HT-29 (cell line): ENCODE measurements around the gene TCAF1. TPM values are rescaled to one million over a fixed set of nuclear protein-coding genes. Genes with fewer than 3 reads are reported as not detected.
A peak's percentile ranks its signal among the peaks of the same experiment; 100 is the strongest.
"Not testable (repeated sequence)": the region's sequence is repeated elsewhere in the genome, so short reads cannot be mapped to it uniquely, and the experiment has no call there.

Source experiments
- DNase-seq: peaks from one replicate; pipeline ENCODE4 v3.0.0-alpha.2; 2015; ENCODE audit warnings: low spot score
- total RNA-seq: library from RNA; depleted of rRNA; stranded (reverse); fragments of >200 nt; shearing (Covaris generic); gene quantifications from 2 replicates; pipeline ENCODE4 v1.2.3, GENCODE V29; 2014

TCAF1 gene
- total RNA-seq, 1 experiment from 2014 or later = 22.4 TPM

- DNase-seq = no peak
Measured at GRCh38 chr7:143902332-143902899, 440 bp upstream of the TCAF1 start.

GRCh38 chr7:143901332-143901667 is 676 bp downstream of the TCAF1 start:
- no peak for DNase-seq

- DNase-seq = no peak
Measured at GRCh38 chr7:143900230-143900766, 1.7 kb downstream of the TCAF1 start.

GRCh38 chr7:143898810-143899209 is 3.2 kb downstream of the TCAF1 start:
- DNase-seq = no peak

GRCh38 chr7:143896667-143897066 is 5.3 kb downstream of the TCAF1 start:
- no peak for DNase-seq

GRCh38 chr7:143892527-143893300 is 9.3 kb downstream of the TCAF1 start:
- DNase-seq = peak; percentile 88

- no peak for DNase-seq
Measured at GRCh38 chr7:143891457-143891856, 10.5 kb downstream of the TCAF1 start.

- DNase-seq = no peak
Measured at GRCh38 chr7:143890558-143890957, 11.4 kb downstream of the TCAF1 start.

GRCh38 chr7:143889068-143889467 is 12.9 kb downstream of the TCAF1 start:
- no peak for DNase-seq

- no peak for DNase-seq
Measured at GRCh38 chr7:143886826-143887477, 15.0 kb downstream of the TCAF1 start.

- DNase-seq = no peak
Measured at GRCh38 chr7:143885951-143886350, 16.0 kb downstream of the TCAF1 start.

GRCh38 chr7:143884969-143885559 is 16.9 kb downstream of the TCAF1 start:
- no peak for DNase-seq

GRCh38 chr7:143884241-143884968 is 17.6 kb downstream of the TCAF1 start:
- no peak for DNase-seq

GRCh38 chr7:143882604-143883078 is 19.3 kb downstream of the TCAF1 start:
- no peak for DNase-seq

- DNase-seq = no peak
Measured at GRCh38 chr7:143882020-143882603, 19.9 kb downstream of the TCAF1 start.

GRCh38 chr7:143878884-143879283 is 23.1 kb downstream of the TCAF1 start:
- DNase-seq = no peak

- no peak for DNase-seq
Measured at GRCh38 chr7:143877098-143877497, 24.9 kb downstream of the TCAF1 start.

GRCh38 chr7:143876218-143876617 is 25.8 kb downstream of the TCAF1 start:
- DNase-seq = no peak

- not testable (repeated sequence) for DNase-seq
Measured at GRCh38 chr7:143873242-143873641, 28.7 kb downstream of the TCAF1 start.

GRCh38 chr7:143871534-143871933 is 30.4 kb downstream of the TCAF1 start:
- not testable (repeated sequence) for DNase-seq

- DNase-seq = not testable (repeated sequence)
Measured at GRCh38 chr7:143857994-143858393, 44.0 kb downstream of the TCAF1 start.
